Measurements from ENCODE around the gene PKNOX1.

DNA sequence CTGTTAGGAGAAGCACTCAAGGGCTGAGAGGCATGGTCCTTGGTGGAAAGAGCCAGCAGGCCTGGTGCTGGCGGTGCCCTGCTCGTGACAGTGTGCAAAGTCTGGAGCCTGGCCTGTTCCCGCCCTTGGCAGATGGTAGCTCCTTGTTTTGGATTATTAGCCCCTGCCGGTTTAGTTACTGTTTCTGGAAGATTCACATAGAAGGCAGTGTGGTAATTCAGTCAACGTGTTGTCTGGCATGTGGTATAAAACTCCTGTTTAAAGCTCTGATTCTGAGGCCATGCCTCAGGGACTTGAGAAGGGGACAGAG lies 6.8 kb downstream of the PKNOX1 start:
- TF ChIP-seq, protein P1, sequence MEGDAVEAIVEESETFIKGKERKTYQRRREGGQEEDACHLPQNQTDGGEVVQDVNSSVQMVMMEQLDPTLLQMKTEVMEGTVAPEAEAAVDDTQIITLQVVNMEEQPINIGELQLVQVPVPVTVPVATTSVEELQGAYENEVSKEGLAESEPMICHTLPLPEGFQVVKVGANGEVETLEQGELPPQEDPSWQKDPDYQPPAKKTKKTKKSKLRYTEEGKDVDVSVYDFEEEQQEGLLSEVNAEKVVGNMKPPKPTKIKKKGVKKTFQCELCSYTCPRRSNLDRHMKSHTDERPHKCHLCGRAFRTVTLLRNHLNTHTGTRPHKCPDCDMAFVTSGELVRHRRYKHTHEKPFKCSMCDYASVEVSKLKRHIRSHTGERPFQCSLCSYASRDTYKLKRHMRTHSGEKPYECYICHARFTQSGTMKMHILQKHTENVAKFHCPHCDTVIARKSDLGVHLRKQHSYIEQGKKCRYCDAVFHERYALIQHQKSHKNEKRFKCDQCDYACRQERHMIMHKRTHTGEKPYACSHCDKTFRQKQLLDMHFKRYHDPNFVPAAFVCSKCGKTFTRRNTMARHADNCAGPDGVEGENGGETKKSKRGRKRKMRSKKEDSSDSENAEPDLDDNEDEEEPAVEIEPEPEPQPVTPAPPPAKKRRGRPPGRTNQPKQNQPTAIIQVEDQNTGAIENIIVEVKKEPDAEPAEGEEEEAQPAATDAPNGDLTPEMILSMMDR (conservative IDR thresholded peaks at IDR 0.05 in 1 of 2, IDR thresholded peaks at IDR 0.05 in 1 of 2; ENCODE audit: low read depth in 1 of 2, low read length in 2 of 2): no peak
- TF ChIP-seq EZH2 (IDR thresholded peaks at IDR 0.05; ENCODE audit: low read length, missing control alignments): no peak
